ENCODE measurements around the gene UPK1A.
"Not testable (repeated sequence)": the region's sequence is repeated elsewhere in the genome, so short reads cannot be mapped to it uniquely, and the experiment has no call there.

UPK1A gene

GRCh38 chr19:35721374-35721773 lies 55.1 kb downstream of the UPK1A start:
- DNase-seq (ENCODE audit: low read depth), result no peak
- TF ChIP-seq, protein P1, sequence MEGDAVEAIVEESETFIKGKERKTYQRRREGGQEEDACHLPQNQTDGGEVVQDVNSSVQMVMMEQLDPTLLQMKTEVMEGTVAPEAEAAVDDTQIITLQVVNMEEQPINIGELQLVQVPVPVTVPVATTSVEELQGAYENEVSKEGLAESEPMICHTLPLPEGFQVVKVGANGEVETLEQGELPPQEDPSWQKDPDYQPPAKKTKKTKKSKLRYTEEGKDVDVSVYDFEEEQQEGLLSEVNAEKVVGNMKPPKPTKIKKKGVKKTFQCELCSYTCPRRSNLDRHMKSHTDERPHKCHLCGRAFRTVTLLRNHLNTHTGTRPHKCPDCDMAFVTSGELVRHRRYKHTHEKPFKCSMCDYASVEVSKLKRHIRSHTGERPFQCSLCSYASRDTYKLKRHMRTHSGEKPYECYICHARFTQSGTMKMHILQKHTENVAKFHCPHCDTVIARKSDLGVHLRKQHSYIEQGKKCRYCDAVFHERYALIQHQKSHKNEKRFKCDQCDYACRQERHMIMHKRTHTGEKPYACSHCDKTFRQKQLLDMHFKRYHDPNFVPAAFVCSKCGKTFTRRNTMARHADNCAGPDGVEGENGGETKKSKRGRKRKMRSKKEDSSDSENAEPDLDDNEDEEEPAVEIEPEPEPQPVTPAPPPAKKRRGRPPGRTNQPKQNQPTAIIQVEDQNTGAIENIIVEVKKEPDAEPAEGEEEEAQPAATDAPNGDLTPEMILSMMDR (IDR thresholded peaks at IDR 0.05; ENCODE audit: control insufficient read depth, extremely low read depth, insufficient read depth), result no peak
- no peak overlapping the region for H3K4me3 ChIP-seq (ENCODE audit: low read depth, low read length)

GRCh38 chr19:35722461-35722860 lies 56.1 kb downstream of the UPK1A start:
- TF ChIP-seq, protein P1 (IDR thresholded peaks at IDR 0.05; ENCODE audit: control insufficient read depth, extremely low read depth, insufficient read depth), result no peak

DNA sequence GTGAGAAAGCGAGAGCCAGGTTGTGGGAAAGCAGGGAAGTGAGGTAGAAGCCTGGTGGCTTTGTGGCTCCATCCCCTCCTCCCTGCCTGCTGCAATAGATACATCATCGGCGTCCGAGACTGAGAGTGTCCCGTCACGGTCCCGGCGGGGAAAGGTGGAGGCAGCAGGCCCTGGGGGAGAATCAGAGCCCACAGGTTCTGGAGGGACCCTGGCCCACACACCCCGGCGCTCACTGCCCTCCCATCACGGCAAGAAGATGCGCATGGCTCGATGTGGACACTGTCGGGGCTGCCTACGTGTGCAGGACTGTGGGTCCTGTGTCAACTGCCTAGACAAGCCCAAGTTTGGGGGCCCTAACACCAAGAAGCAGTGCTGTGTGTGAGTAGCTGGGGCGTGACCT lies 56.6 kb downstream of the UPK1A start:
- DNase-seq (ENCODE audit: low read depth), result no peak
- TF ChIP-seq, protein P1 (IDR thresholded peaks at IDR 0.05; ENCODE audit: control insufficient read depth, extremely low read depth, insufficient read depth), result no peak
- H3K4me3 ChIP-seq (ENCODE audit: low read depth, low read length), result no peak overlapping the region

More at GRCh38 chr19:35722461-35722860, 56.1 kb downstream of the UPK1A start:
- H3K4me3 ChIP-seq (ENCODE audit: low read depth, low read length), result no peak overlapping the region
- no peak for DNase-seq (ENCODE audit: low read depth)

DNA sequence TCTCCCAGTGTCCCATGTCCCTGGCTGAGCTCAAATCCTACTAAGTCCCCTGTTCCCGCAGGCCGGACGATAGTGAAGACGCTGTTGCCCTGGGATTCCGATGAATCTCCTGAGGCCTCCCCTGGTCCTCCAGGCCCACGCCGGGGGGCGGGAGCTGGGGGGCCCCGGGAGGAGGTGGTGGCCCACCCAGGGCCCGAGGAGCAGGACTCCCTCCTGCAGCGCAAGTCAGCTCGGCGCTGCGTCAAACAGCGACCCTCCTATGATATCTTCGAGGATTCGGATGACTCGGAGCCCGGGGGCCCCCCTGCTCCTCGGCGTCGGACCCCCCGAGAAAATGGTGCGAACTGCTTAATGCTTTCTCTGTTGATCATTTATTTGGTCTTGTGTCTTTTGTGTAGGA lies 57.4 kb downstream of the UPK1A start:
- TF ChIP-seq, protein P1 (IDR thresholded peaks at IDR 0.05; ENCODE audit: control insufficient read depth, extremely low read depth, insufficient read depth), result no peak
- no peak overlapping the region for H3K4me3 ChIP-seq (ENCODE audit: low read depth, low read length)
- no peak for DNase-seq (ENCODE audit: low read depth)

DNA sequence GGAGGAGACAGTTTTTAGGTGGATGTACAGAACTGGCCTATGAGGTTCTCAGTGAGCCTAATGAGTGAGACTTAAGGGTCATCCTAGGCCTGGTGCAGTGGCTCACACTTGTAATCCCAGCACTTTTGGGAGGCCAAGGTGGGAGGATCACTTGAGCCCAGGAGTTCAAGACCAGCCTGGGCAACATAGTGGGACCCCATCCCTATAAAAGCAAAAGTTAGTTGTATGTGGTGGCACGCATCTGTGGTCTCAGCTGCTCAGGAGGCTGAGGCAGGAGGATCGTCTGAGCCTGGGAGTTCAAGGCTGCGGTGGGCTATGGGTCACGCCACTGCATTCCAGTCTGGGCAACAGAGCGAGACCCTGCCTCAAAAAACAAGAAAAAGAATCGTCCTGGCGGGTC lies 57.8 kb downstream of the UPK1A start:
- DNase-seq (ENCODE audit: low read depth); H3K4me3 ChIP-seq (ENCODE audit: low read depth, low read length): not testable (repeated sequence)

DNA sequence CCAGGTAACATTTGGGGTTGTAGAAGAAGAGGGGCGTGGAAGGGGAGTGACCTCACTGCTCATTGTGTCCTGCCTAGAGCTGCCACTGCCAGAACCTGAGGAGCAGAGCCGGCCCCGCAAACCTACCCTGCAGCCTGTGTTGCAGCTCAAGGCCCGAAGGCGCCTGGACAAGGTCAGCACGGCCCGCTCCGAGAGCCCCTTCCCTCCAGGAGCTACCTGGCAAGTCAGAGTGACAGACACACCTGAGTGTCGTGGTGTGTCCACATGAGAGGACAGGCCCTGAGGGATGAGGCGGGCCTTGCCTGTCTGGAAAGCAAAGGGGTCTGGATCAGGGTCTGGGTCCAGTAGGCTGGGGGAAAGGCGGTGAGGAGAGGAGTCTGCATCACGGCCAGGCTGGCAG lies 58.2 kb downstream of the UPK1A start:
- DNase-seq (ENCODE audit: low read depth), result no peak
- TF ChIP-seq, protein P1 (IDR thresholded peaks at IDR 0.05; ENCODE audit: control insufficient read depth, extremely low read depth, insufficient read depth), result no peak
- no peak overlapping the region for H3K4me3 ChIP-seq (ENCODE audit: low read depth, low read length)

GRCh38 chr19:35725216-35725861 lies 59.0 kb downstream of the UPK1A start:
- TF ChIP-seq, protein P1 (IDR thresholded peaks at IDR 0.05; ENCODE audit: control insufficient read depth, extremely low read depth, insufficient read depth), result no peak
- no peak for DNase-seq (ENCODE audit: low read depth)
- H3K4me3 ChIP-seq (ENCODE audit: low read depth, low read length), result no peak overlapping the region
